Psoas muscle (tissue), 8 donors: Measurements from ENCODE around the gene SACS. TPM values are rescaled to one million over a fixed set of nuclear protein-coding genes. Genes with fewer than 3 reads are reported as not detected.

ENCODE experiments used
- ATAC-seq, 4 donors: fragments of 200-7000 bp; cut with Tn5 transposase; one replicate each; pipeline ENCODE4 v1.9.1; 2020; ENCODE audit warnings: moderate library complexity in 3 of 4, mild to moderate bottlenecking in 2 of 4
- DNase-seq, 2 donors: peaks; one replicate each; pipeline ENCODE4 v3.0.0-alpha.2; 2020
- H3K27ac ChIP-seq: fragments of 200-600 bp; one replicate; pipeline ENCODE4 v1.8.0; 2022
- H3K27me3 ChIP-seq, 3 donors: fragments of 200-600 bp in 1 of 3; one replicate each; pipeline versions ENCODE4 v1.6.1 to v1.8.0; 2013 to 2022; ENCODE audit warnings: low read length in 2 of 3, mild to moderate bottlenecking in 2 of 3, moderate library complexity in 1 of 3; ENCODE audit not compliant: insufficient read depth in 3 of 3
- H3K36me3 ChIP-seq, 2 donors: fragments of 200-600 bp in 1 of 2; one replicate each; pipeline versions ENCODE4 v1.6.1 to v1.8.0; 2013 to 2022; ENCODE audit warnings: low read depth in 1 of 2, mild to moderate bottlenecking in 1 of 2, moderate library complexity in 1 of 2; ENCODE audit not compliant: insufficient read depth in 1 of 2
- H3K4me1 ChIP-seq: fragments of 200-600 bp; one replicate; pipeline ENCODE4 v1.8.0; 2022
- H3K4me3 ChIP-seq: fragments of 200-600 bp; one replicate; pipeline ENCODE4 v1.8.0; 2022; ENCODE audit warnings: mild to moderate bottlenecking
- H3K9me3 ChIP-seq: fragments of 200-600 bp; one replicate; pipeline ENCODE4 v1.8.0; 2022
- CTCF ChIP-seq: fragments of 200-600 bp; IDR thresholded peaks from one replicate; pipeline ENCODE4 v1.8.0; 2022; ENCODE audit warnings: antibody characterized with exemption
- WGBS, 3 donors: extraction: QIAGEN DNeasy Blood & Tissue Kit; methylation state at CpG; one replicate each; pipeline versions ENCODE4 v1.1.6 to v1.1.7; 2013; 5-methylcytosine and 5-hydroxymethylcytosine counted together
- intact Hi-C, 2 donors: fragments of 100-400 bp; cut with DNase I; formaldehyde crosslinking; loops; one replicate each; pipeline versions ENCODE4 v1.11.0 to v1.14.2; 2022
- polyA plus RNA-seq, 3 donors: library from polyadenylated mRNA; stranded (reverse); fragments of 200-250 nt; gene quantifications; one replicate each; pipeline ENCODE4 v1.2.3, GENCODE V29; 2013
- total RNA-seq, 4 donors: library from RNA; stranded (reverse); fragmentation: NEBNext Ultra II Directional in 2 of 4; extraction: Animal tissue kit (Norgen Biotek cat#: 25700) in 2 of 4; gene quantifications; one replicate each; pipeline versions ENCODE4 v1.2.1 to v1.2.4, GENCODE V29; 2021 to 2023
- donor health status: healthy with polysubstance abuse.
- donor health status: DM: no; HTN: no; CAD: no; lungs with moderate emphysema.
- donor health status: Bipolar disorder and iron deficiency.
- donor health status: healthy.
- donor health status: DM: yes; HTN: yes; CAD: no.
- donor health status: DM: no; HTN: no; CAD: no.
- donor health status: DM: no; HTN: no; CAD: no.
- donor health status: DM: yes; HTN: yes; CAD: no.

Gene SACS
- total and polyA plus RNA-seq, 7 donors = 6.3 to 56.1 (median 17.3) TPM

DNA sequence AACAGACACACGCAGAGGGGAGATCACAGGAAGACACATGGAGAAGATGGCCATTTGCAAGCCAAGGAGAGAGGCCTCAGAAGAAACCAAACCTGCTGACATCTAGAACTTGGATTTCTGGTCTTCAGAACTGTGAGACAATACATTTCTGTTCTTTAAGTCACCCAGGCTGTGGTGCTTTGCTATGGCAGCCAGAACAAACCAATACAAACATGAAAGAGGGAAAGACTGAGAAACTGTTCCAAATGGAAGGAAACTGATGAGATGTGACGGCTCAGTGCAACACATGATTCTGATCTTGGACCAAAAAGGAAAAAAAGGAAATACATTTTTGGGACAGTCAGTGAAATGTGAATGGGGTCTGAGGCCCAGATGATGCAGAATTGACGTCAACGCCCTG, 30.2 kb upstream of the SACS start:
- Histone ChIP-seq H3K27me3 (no peaks in the 10 kb centered on the region), H3K36me3 (no peaks in the 10 kb centered on the region), H3K4me1 (peaks cover 37% of the 10 kb centered on the region), H3K27ac (no peak overlapping the region), H3K9me3 (no peaks in the 10 kb centered on the region), H3K4me3 (no peak overlapping the region)
- WGBS, 3 donors = 95 to 96% (median 95%) methylated on average over 4 of the region's 4 CpGs
- DNase-seq (no peak), ATAC-seq (no peak)
- intact Hi-C loops = loop anchor here in 1 of 2 donors (10.0 kb wide), 1 partner anchor 241 kb away; no protein-coding TSS in a partner anchor
- TF ChIP-seq CTCF = no peak

DNA sequence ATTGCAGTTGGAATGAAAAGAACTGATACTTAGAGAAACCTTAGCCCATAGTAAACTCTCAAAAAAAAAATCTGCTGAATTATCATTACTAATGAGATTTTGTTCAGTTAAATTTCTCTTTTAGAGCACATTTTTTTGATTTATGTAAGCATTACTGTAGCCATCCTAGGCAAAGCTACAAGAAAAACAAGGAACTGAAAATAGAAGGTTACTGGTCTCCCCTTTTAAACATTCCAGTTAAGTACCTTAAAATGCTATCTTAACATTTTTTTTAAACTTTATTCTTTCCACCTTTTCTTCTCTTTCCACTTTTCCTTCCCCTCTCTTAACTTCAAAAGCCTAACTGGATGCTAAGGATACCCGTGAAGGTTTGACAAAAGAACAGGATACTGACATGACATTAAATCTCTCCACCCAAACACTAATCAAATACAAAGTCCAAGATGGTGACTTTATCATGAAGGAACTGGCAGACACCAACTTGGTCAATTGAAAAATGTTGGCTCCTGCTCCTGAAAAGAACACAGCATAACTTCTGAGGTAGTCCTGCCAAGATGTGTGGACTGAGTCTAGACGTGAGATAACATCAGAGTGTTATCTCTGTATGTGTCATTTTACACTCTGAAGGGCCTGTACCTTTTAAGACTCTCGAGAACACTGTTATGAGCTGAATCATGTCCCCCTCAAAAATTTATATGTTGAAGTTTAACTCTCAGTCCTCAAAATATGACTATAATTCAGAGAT, 29.5 kb upstream of the SACS start:
- no peak for DNase-seq

GRCh38 chr13:23461544-23461943, 28.0 kb upstream of the SACS start:
- no peak for TF ChIP-seq CTCF
- Histone ChIP-seq H3K27ac (peak overlapping the region; percentile 32), H3K36me3 (no peaks in the 10 kb centered on the region), H3K4me3 (no peak overlapping the region), H3K4me1 (peaks cover 38% of the 10 kb centered on the region), H3K9me3 (no peaks in the 10 kb centered on the region), H3K27me3 (no peaks in the 10 kb centered on the region)
- WGBS, 3 donors = 69 to 77% (median 73%) methylated on average over 3 of the region's 3 CpGs
- DNase-seq = no peak
- intact Hi-C loops = loop anchor here in 1 of 2 donors (10.0 kb wide), 1 partner anchor 243 kb away; no protein-coding TSS in a partner anchor
- no peak for ATAC-seq

More for the DNA sequence above, 29.5 kb upstream of the SACS start:
- H3K9me3 ChIP-seq = no peaks in the 10 kb centered on the region
- ATAC-seq = no peak
- peaks cover 39% of the 10 kb centered on the region for H3K4me1 ChIP-seq
- no peak overlapping the region for H3K27ac ChIP-seq
- no peak for TF ChIP-seq CTCF
- intact Hi-C loops = loop anchor here in 1 of 2 donors (10.0 kb wide), 1 partner anchor 242 kb away; no protein-coding TSS in a partner anchor
- H3K36me3 ChIP-seq = no peaks in the 10 kb centered on the region
- H3K27me3 ChIP-seq = no peaks in the 10 kb centered on the region
- WGBS, 3 donors = 42 to 70% (median 53%) methylated on average over 3 of the region's 3 CpGs
- no peak overlapping the region for H3K4me3 ChIP-seq

DNA sequence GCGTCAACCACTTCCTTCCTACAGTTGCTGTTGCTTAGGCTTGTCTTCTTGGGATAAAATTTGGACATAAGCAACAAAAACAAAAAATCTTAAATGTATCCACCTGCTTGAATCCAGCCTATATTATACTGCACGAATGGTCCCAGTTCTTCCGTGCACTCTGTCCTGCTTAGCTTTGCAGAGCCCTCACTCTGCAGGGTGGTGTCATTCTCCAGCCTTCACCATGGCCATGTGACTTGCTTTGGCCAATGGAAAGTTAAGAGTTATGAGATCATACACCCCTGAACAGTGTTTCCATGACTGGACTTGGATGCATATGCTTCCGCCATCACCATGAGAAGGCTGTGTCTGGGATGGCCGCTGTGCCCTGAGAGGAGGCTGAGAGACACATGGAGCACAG, 27.4 kb upstream of the SACS start:
- no peak for ATAC-seq

More for the DNA sequence above, 27.4 kb upstream of the SACS start:
- TF ChIP-seq CTCF = no peak
- H3K4me3 ChIP-seq = no peak overlapping the region
- no peak overlapping the region for H3K27ac ChIP-seq
- H3K9me3 ChIP-seq = no peaks in the 10 kb centered on the region
- peaks cover 43% of the 10 kb centered on the region for H3K4me1 ChIP-seq
- intact Hi-C loops = loop anchor here in 1 of 2 donors (10.0 kb wide), 1 partner anchor 244 kb away; no protein-coding TSS in a partner anchor
- no peaks in the 10 kb centered on the region for H3K27me3 ChIP-seq
- H3K36me3 ChIP-seq = no peaks in the 10 kb centered on the region
- WGBS, 3 donors = 91 to 97% (median 94%) methylated on average over 5 of the region's 5 CpGs
- no peak for DNase-seq
